GM21825 (cell line): ENCODE measurements around the gene AMELX.

ENCODE experiments used
- ATAC-seq: cut with Tn5 transposase; IDR thresholded peaks from one replicate; pipeline ENCODE4 v1.9.1; 2021; ENCODE audit warnings: mild to moderate bottlenecking, moderate library complexity; ENCODE audit not compliant: unreplicated experiment

Gene AMELX

GRCh38 chrX:11293113-11293512 lies at the start of gene AMELX:
Gene AMELX (plus strand): TSS chrX:11293413. CDS start chrX:11294789, 1,376 bp downstream.
- no peak for ATAC-seq

DNA sequence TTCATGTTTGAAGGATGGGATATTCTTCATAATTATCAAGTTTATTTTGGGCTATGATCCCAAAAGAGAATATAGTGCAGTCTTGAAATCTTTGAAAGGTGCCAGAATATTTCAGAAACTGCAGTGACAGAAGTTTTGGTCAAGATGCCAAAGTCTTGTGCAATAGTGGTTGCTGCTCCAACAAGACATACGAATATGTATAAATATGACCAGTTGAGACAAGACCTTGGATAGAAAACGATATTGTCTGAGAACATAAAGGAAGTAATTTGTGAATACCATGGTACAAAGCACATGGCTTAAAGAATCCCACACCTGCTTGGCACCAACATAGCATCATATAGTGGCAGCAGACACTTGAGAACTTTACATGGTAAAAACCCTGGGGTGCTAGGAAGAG lies 48.6 kb upstream of the AMELX start:
- ATAC-seq, result no peak

GRCh38 chrX:11254417-11255109 lies 38.6 kb upstream of the AMELX start:
- ATAC-seq, result no peak

DNA sequence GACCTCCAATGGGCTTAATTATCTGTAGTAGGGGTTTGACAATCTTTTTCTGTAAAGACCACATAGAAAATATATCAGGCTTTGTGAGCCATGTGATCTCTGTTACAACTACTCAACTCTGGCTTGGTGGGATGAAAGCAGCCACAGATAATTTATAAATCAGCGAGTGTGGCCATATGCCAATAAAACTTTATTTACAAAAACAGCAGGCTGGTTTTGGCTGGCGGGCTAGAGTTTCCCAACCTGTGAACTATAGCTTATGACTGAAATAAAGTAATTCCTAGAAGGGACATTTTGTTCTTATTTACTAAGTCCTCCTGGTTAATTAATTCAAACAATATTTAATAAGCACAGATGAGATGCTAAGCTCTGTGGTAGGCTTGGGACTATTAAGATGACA lies 35.9 kb upstream of the AMELX start:
- ATAC-seq, result no peak

DNA sequence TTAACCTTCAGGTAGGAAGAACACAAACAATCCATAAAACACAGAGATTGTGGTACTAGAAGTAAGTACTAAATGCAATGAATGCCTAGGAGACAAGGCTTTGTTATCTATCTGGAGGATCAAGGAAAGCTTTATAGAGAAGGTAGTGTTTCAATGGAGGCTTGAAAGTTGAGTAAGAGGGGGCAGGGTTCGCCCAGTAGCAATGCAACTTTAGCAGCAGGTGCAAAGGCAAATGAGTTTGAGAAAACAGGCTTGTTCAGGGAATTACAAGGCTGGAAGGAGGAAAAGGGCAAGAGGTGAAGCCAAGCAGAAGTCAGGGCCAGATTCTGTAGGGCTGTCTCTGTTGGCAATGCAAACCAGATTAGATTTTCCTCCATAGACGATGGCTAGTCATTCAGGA lies 35.5 kb upstream of the AMELX start:
- no peak for ATAC-seq

- ATAC-seq, result no peak
Observed at GRCh38 chrX:11259437-11259836, 33.8 kb upstream of the AMELX start.

GRCh38 chrX:11261260-11261659 lies 32.0 kb upstream of the AMELX start:
- no peak for ATAC-seq

DNA sequence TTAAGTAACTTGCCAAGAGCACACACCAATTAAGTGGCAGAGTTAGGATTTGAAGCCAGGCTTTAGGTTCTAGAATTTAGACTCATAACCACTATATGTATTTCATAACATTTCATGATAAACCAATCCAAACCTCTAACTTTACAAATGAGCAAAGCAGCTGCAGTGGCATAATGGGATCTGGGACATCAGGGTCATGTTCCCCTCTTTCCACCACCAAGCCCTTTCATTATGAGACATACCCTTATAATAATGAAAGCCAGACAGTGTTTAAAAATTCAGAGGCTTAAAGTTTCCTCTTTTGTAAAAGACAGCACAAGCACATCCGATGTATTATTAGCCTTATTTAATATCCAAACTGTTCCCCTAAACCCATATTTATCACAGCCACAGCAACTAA lies 28.3 kb upstream of the AMELX start:
- no peak for ATAC-seq

DNA sequence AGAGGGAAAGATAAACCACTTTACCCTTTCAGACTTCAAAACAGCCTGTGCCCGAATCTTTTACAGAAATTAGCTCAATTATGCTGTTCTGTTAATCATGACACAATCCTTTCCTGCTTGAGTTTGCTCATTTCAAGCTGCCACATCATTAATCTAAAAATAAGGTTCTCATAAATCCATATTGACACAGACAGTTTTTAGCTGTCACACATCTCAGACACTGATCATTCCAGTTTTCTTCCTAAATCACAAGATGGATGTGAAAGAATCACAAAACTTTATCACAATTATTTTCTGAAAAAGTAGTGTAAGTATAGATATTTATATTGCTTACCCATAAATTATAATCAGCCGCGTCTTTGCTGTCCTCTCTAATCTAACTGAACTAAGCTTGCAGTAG lies 27.9 kb upstream of the AMELX start:
- ATAC-seq, result no peak

- ATAC-seq, result no peak
Observed at GRCh38 chrX:11266573-11267003, 26.6 kb upstream of the AMELX start.

DNA sequence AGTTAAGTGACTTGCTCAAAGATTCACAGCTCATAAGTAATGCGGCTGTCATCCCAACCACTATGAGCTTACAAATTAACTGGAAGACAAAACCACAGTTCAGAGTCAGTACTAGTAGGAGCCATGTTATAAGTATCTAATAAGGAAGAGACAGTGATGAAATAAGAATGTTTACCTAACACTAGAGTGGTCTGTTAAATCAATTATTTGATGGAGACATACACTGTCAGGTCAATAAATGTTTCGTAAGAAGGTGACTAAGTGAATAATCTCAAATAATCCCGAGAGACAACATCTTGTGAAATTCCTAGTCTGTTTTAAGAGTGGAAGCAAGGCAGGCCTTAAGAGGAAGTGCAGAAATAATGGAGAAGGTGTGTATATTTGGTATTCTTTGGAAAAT lies 25.8 kb upstream of the AMELX start:
- no peak for ATAC-seq

DNA sequence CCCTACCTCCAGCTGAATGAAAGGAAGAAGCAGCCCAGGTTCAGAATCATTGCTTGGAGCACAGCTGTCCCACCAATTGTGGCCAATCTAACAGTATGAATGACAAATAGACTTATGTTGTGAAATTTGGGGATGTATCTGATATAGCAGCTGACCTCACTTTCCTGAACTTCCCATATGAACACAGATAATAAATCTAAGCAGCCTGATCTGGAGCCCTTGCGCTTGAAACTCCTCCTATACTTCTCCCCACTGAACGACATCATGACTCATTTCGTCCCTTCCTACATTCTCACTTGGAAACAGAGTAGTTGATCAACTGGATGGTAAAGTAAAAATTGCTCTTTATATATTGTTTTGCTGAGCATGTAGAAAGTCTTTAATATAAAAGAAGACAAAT lies 24.2 kb upstream of the AMELX start:
- no peak for ATAC-seq

- no peak for ATAC-seq
Observed at GRCh38 chrX:11269996-11270395, 23.2 kb upstream of the AMELX start.

GRCh38 chrX:11272290-11272689 lies 20.9 kb upstream of the AMELX start:
- no peak for ATAC-seq

- ATAC-seq, result no peak
Observed at GRCh38 chrX:11272863-11273262, 20.4 kb upstream of the AMELX start.

DNA sequence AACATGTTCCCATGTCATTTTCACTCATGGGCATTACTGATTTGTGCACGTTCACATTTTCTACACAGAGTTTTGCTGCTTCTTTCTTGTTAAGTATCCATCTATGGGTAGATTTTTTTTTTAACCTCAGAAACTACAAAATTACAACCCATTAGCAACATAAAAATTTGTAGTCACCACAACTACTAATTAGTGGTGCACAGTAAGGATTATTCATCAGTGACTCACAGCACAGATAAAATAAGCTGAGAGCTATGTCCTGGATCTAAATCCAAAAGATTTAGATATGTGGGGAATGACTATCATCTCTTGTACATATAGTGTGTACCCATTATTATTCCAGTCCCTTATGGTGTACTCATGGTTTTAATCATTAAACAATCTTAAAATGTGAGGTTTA lies 19.7 kb upstream of the AMELX start:
- no peak for ATAC-seq

GRCh38 chrX:11282043-11282442 lies 11.2 kb upstream of the AMELX start:
- no peak for ATAC-seq

DNA sequence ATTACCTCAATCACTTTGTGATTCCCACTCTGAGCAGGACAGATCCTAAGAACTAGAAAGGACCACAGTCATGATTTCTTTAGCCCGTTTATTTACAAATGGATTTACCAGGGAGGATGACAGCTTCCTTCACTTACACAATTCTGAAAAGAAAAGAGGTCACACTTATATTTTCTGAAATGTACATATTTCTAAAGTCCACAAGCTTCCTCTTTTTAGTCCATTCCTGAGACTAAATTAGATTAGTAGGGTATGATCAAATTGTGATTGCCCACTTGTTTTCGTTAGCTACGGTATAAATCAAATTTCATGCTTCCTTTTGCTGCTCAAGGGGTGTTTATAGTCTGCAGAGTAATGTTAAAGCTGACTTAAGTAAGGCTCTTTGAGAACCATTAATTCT lies 7.6 kb upstream of the AMELX start:
- no peak for ATAC-seq

- no peak for ATAC-seq
Observed at GRCh38 chrX:11287505-11287904, 5.7 kb upstream of the AMELX start.

DNA sequence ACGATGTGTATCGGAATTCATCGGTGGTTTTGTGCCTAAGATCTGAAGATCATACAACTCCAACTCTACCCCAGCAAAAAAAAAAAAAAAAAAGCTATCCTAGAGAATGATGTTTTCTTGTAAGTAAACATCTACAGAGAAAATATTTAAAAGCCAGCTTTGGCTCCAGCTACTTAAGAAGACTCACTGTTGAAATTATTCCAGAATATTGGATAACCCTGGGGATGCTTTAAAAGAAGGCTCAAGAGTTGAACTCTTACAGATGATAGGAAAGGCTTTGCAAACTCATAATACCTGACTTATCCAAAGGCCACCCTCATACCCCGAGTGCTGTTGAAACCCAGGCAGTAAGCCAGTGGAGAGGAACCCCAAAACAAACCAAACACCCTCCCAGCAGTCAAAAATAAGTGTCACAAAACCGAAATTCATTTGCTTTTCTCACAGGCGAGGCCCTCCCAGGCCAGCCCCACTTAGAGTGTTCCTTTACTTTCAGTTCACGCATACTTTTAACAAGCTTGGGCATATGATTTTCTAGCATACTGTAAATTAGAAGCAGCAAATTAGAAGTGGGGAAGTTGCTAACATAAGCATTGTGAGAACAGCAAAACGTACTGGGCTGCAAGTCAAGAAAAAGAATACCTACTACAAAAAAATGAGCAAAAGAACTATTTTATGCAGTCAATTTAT lies 2.7 kb upstream of the AMELX start:
- ATAC-seq, result no peak

DNA sequence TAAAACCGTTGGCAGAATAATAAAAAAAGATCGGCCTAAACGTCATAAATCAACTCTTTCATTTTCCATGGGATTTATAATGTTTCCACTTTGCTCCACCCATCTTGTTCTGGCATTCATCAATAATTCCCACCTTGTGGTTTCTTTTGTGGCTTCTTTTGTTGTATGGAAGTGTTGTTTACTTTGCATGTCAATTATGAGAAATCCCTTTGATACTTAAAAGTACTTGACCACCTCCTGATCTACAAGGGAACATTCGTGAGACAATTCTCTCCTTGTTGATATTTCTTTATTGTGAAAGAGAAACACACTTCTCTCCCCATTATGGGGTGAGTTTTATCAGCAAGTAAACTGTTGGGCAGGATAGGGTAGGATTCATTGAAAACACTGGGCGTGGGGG lies 2.8 kb downstream of the AMELX start:
- no peak for ATAC-seq

GRCh38 chrX:11298600-11298999 lies 5.4 kb downstream of the AMELX start:
- ATAC-seq, result no peak

DNA sequence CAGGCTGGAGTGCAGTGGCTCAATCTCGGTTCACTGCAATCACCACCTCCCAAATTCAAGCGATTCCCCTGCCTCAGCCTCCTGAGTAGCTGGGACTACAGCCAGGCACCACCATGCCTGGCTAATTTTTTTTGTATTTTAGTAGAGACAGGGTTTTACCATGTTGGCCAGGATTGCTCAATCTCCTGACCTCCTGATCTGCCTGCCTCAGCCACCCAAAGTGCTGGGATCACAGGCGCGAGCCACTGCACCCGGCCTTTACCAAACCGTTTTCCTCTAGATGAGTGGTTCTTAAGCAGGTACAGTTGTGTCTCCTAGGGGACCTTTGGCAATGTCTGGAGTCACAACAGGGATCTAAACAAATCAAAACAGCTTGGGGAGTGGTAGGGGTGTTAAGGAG lies 11.6 kb downstream of the AMELX start:
- no peak for ATAC-seq
